Measurements from ENCODE around the gene GOSR2.
A peak's percentile ranks its signal among the peaks of the same experiment; 100 is the strongest.
"Not testable (repeated sequence)": the region's sequence is repeated elsewhere in the genome, so short reads cannot be mapped to it uniquely, and the experiment has no call there.

The GOSR2 gene

GRCh38 chr17:46894024-46894423 lies 28.9 kb upstream of the GOSR2 start:
- no peak for DNase-seq (ENCODE audit: low read depth)

- DNase-seq (ENCODE audit: low read depth), result peak; percentile 11
Measured at GRCh38 chr17:46894476-46895151, 28.3 kb upstream of the GOSR2 start.

- no peak for DNase-seq (ENCODE audit: low read depth)
Measured at GRCh38 chr17:46895171-46895570, 27.8 kb upstream of the GOSR2 start.

- no peak for DNase-seq (ENCODE audit: low read depth)
Measured at GRCh38 chr17:46896991-46897390, 26.0 kb upstream of the GOSR2 start.

GRCh38 chr17:46898364-46898763 lies 24.6 kb upstream of the GOSR2 start:
- DNase-seq (ENCODE audit: low read depth), result no peak

- no peak for DNase-seq (ENCODE audit: low read depth)
Measured at GRCh38 chr17:46898860-46899259, 24.1 kb upstream of the GOSR2 start.

- no peak for DNase-seq (ENCODE audit: low read depth)
Measured at GRCh38 chr17:46901291-46901690, 21.7 kb upstream of the GOSR2 start.

- DNase-seq (ENCODE audit: low read depth), result no peak
Measured at GRCh38 chr17:46903762-46904672, 18.9 kb upstream of the GOSR2 start.

GRCh38 chr17:46908068-46908737 lies 14.8 kb upstream of the GOSR2 start:
- DNase-seq (ENCODE audit: low read depth), result no peak

- DNase-seq (ENCODE audit: low read depth), result no peak
Measured at GRCh38 chr17:46910179-46910927, 12.6 kb upstream of the GOSR2 start.

GRCh38 chr17:46911311-46911710 lies 11.6 kb upstream of the GOSR2 start:
- DNase-seq (ENCODE audit: low read depth), result no peak

GRCh38 chr17:46915596-46915995 lies 7.4 kb upstream of the GOSR2 start:
- no peak for DNase-seq (ENCODE audit: low read depth)

- peak; percentile 51 for DNase-seq (ENCODE audit: low read depth)
Measured at GRCh38 chr17:46916211-46916610, 6.7 kb upstream of the GOSR2 start.

GRCh38 chr17:46916623-46917022 lies 6.3 kb upstream of the GOSR2 start:
- no peak for DNase-seq (ENCODE audit: low read depth)

GRCh38 chr17:46917041-46917440 lies 5.9 kb upstream of the GOSR2 start:
- DNase-seq (ENCODE audit: low read depth), result no peak

GRCh38 chr17:46917516-46917915 lies 5.4 kb upstream of the GOSR2 start:
- DNase-seq (ENCODE audit: low read depth), result no peak

GRCh38 chr17:46921962-46922361 lies 998 bp upstream of the GOSR2 start:
- DNase-seq (ENCODE audit: low read depth), result not testable (repeated sequence)

- no peak for DNase-seq (ENCODE audit: low read depth)
Measured at GRCh38 chr17:46922487-46922803, 515 bp upstream of the GOSR2 start.

GRCh38 chr17:46925185-46925868 lies 2.4 kb downstream of the GOSR2 start:
- DNase-seq (ENCODE audit: low read depth), result no peak

GRCh38 chr17:46928467-46929261 lies 5.7 kb downstream of the GOSR2 start:
- peak; percentile 22 for DNase-seq (ENCODE audit: low read depth)

- DNase-seq (ENCODE audit: low read depth), result peak; percentile 94
Measured at GRCh38 chr17:46929413-46929812, 6.5 kb downstream of the GOSR2 start.
